HepG2 (cell line): ENCODE results near the gene NGLY1. TPM values are rescaled to one million over a fixed set of nuclear protein-coding genes. Genes with fewer than 3 reads are reported as not detected.

Experiments
- ATAC-seq: fragments of 200-7000 bp; cut with Tn5 transposase; 3 replicates; pipeline ENCODE4 v1.9.1; 2020; ENCODE audit warnings: mild to moderate bottlenecking, moderate library complexity
- BruUV-seq: library from RNA; stranded (reverse); fragments of 400-500 nt; replicated peaks from 2 replicates; lab custom pipeline; 2021; lab: Mats Ljungman, UMichigan
- CTCF ChIA-PET: fragments of 300-600 bp; formaldehyde crosslinking; extraction: SDS; loops from one replicate; lab custom pipeline; 2021; ENCODE audit warnings: low total read pairs, inconsistent platforms, low intra/inter-chr PET ratio; lab: Yijun Ruan, JAX
- POLR2A ChIA-PET: fragments of 350-600 bp; sonication (Branson Sonifier 250); formaldehyde crosslinking; loops from one replicate; lab custom pipeline; 2020; ENCODE audit warnings: antibody characterized with exemption, inconsistent platforms; lab: Yijun Ruan, JAX
- DNase-seq: peaks from one replicate; pipeline ENCODE4 v3.0.0-alpha.2; 2015; ENCODE audit warnings: low spot score
- FAIRE-seq: peaks from 3 replicates; lab custom pipeline; 2011; peaks lifted over from hg19 to GRCh38; lab: Jason Lieb, UNC
- H2AFZ ChIP-seq: one replicate; pipeline ENCODE4 v1.6.1; 2011; ENCODE audit warnings: low read length, inconsistent platforms
- H3K27ac ChIP-seq: fragments of 300-600 bp; 3 replicates; pipeline ENCODE4 v1.8.0; 2011; ENCODE audit warnings: mixed run types, mild to moderate bottlenecking, mixed read lengths, low read length, inconsistent platforms; ENCODE audit not compliant: insufficient read depth; ENCODE audit errors: extremely low read length
- H3K27me3 ChIP-seq, 2 experiments: fragments of 200-600 bp in 1 of 2; 2 replicates in 1 of 2; 3 replicates in 1 of 2; pipeline versions ENCODE4 v1.6.0 to v1.8.0; 2011; ENCODE audit warnings: low read length in 2 of 2, mild to moderate bottlenecking in 2 of 2, moderate library complexity in 2 of 2, inconsistent platforms in 1 of 2; ENCODE audit not compliant: insufficient read depth in 2 of 2, control insufficient read depth in 1 of 2
- H3K36me3 ChIP-seq, 2 experiments: fragments of 200-600 bp in 1 of 2; replicated peaks in 1 of 2; 2 replicates in 1 of 2; 3 replicates in 1 of 2; pipeline versions ENCODE4 v1.5.1 to v1.8.0; 2011; ENCODE audit warnings: low read length in 2 of 2, inconsistent platforms in 1 of 2; ENCODE audit not compliant: insufficient read depth in 2 of 2, control insufficient read depth in 1 of 2
- H3K4me1 ChIP-seq: 2 replicates; pipeline ENCODE4 v1.5.1; 2012; ENCODE audit warnings: low read length, inconsistent platforms; ENCODE audit not compliant: insufficient read depth
- H3K4me2 ChIP-seq: 2 replicates; pipeline ENCODE4 v1.6.0; 2011; ENCODE audit warnings: low read depth, low read length, inconsistent platforms
- H3K4me3 ChIP-seq, 3 experiments: fragments of 200-600 bp in 1 of 3; sonication (generic), shearing (Covaris generic) in 1 of 3; replicated peaks in 1 of 3; 2 replicates each; pipeline ENCODE4 v1.5.1; 2011 to 2016; ENCODE audit warnings: low read length in 3 of 3, inconsistent platforms in 2 of 3, low read depth in 2 of 3, mild to moderate bottlenecking in 2 of 3, control low read depth in 1 of 3, mixed read lengths in 1 of 3; ENCODE audit not compliant: insufficient read depth in 1 of 3
- H3K79me2 ChIP-seq: one replicate; pipeline ENCODE4 v1.6.1; 2011; ENCODE audit warnings: low read length, inconsistent platforms; ENCODE audit not compliant: insufficient read depth
- H3K9ac ChIP-seq: 2 replicates; pipeline ENCODE4 v1.6.0; 2011; ENCODE audit warnings: mild to moderate bottlenecking, low read depth, low read length, inconsistent platforms; ENCODE audit not compliant: insufficient read depth
- H3K9me3 ChIP-seq: 2 replicates; pipeline ENCODE4 v1.5.1; 2012; ENCODE audit warnings: mild to moderate bottlenecking, low read length
- H4K20me1 ChIP-seq: 2 replicates; pipeline ENCODE4 v1.6.0; 2011; ENCODE audit warnings: inconsistent platforms, mild to moderate bottlenecking, low read length, moderate library complexity; ENCODE audit not compliant: insufficient read depth
- CTCF ChIP-seq: sonication (generic); formaldehyde crosslinking; IDR thresholded peaks from 2 replicates; pipeline ENCODE4 v1.5.0; 2020; ENCODE audit warnings: mild to moderate bottlenecking, missing genetic modification reagents, moderate library complexity
- PBX2 ChIP-seq: IDR thresholded peaks from 2 replicates; pipeline ENCODE4 v1.6.1; 2016; ENCODE audit warnings: control low read depth
- ZBED4 ChIP-seq: sonication (generic); formaldehyde crosslinking; IDR thresholded peaks from 2 replicates; pipeline ENCODE4 v1.4.0; 2020; ENCODE audit warnings: missing genetic modification reagents, borderline replicate concordance
- ZNF615 ChIP-seq: sonication (generic); formaldehyde crosslinking; IDR thresholded peaks from 2 replicates; pipeline ENCODE4 v1.5.0; 2020; ENCODE audit warnings: mild to moderate bottlenecking, missing genetic modification reagents, borderline replicate concordance
- ZNF883 ChIP-seq: sonication (generic); formaldehyde crosslinking; IDR thresholded peaks from 2 replicates; pipeline ENCODE4 v1.5.1; 2020; ENCODE audit warnings: mild to moderate bottlenecking, missing genetic modification reagents; ENCODE audit errors: not compliant biosample characterization
- WGBS: methylation state at CpG from one replicate; pipeline ENCODE4 v1.1.6; 2017; ENCODE audit warnings: low lambda C conversion rate; 5-methylcytosine and 5-hydroxymethylcytosine counted together
- in situ Hi-C: cut with HindIII; loops from 2 replicates; pipeline ENCODE4 v1.10.0; 2017; ENCODE audit warnings: low pct_unique_long_range_greater_than_20kb; ENCODE audit not compliant: extremely low pct_ligation_motif_present
- intact Hi-C: fragments of 100-400 bp; cut with micrococcal nuclease; formaldehyde crosslinking; loops from one replicate; pipeline ENCODE4 v1.10.0; 2022; ENCODE audit not compliant: unreplicated experiment
- polyA plus RNA-seq, 8 experiments: library from polyadenylated mRNA; depleted of rRNA in 3 of 8; stranded (reverse) in 7 of 8; unstranded in 1 of 8; fragments of >200 nt; fragmentation: Illumina TruSeq in 4 of 8; extraction: Trizol in 4 of 8; gene quantifications; 2 replicates each; pipeline versions ENCODE4 v1.2.1 to v1.2.3, GENCODE V29; 2011 to 2016; ENCODE audit warnings: low read depth in 4 of 8, missing spikeins in 1 of 8, mixed read lengths in 1 of 8; ENCODE audit not compliant: insufficient read depth in 1 of 8
- total RNA-seq, 5 experiments: library from RNA; depleted of rRNA; stranded (reverse); fragments of >200 nt; fragmentation: Illumina TruSeq; extraction: Trizol; gene quantifications; 2 replicates each; pipeline ENCODE4 v1.2.3, GENCODE V29; 2016; ENCODE audit warnings: low read depth in 1 of 5

NGLY1 gene
- total and polyA plus RNA-seq, 2 of the 13 experiments (the other 11 are each of a cell fraction or from before 2014, with no cell fraction given) = 28.2 to 44.5 TPM

- Histone ChIP-seq H3K9ac (no peak overlapping the region), H3K27me3 (no peaks in the 10 kb centered on the region), H3K79me2 (no peaks in the 10 kb centered on the region), H3K36me3 (no peaks in the 10 kb centered on the region), H3K27ac (no peak overlapping the region), H3K4me3 (no peak overlapping the region), H4K20me1 (no peaks in the 10 kb centered on the region), H3K4me1 (peaks cover 2% of the 10 kb centered on the region; the same call in 1 of the 2 replicates), H3K9me3 (no peaks in the 10 kb centered on the region), H2AFZ (no peak overlapping the region), H3K4me2 (no peak overlapping the region)
- TF ChIP-seq CTCF (CRISPR knock-in tag) (0 out of 2 replicates have a peak, but pooled peaks have one; percentile 3), ZNF883 (CRISPR knock-in tag) (no peak), PBX2 (CRISPR knock-in tag) (peak; percentile 46; the same call in 1 of the 2 replicates), ZBED4 (CRISPR knock-in tag) (no peak), ZNF615 (CRISPR knock-in tag) (no peak)
- WGBS = 2% methylated on average over 3 of the region's 3 CpGs
- FAIRE-seq = peak; percentile 30
- in situ Hi-C loops = no loop called here
- intact Hi-C loops = no loop called here
- BruUV-seq = no TSS peak
- no peak for DNase-seq
- CTCF ChIA-PET = no interaction called here
- POLR2A ChIA-PET = no interaction called here
- ATAC-seq = peak; percentile 58
Measured at GRCh38 chr3:25831578-25831977, 48.3 kb upstream of the NGLY1 start.
